H9 (cell line): ENCODE results near the gene C1orf141. TPM values are rescaled to one million over a fixed set of nuclear protein-coding genes. Genes with fewer than 3 reads are reported as not detected.

Experiments
- DNase-seq: peaks from one replicate; pipeline ENCODE4 v3.0.0-alpha.2; 2017
- H2AFZ ChIP-seq: one replicate; pipeline ENCODE4 v1.6.1; 2013; ENCODE audit warnings: mild to moderate bottlenecking, low read length, control low read depth, moderate library complexity
- H2AK5ac ChIP-seq: 2 replicates; pipeline ENCODE4 v1.6.1; 2013; ENCODE audit warnings: low read length, control low read depth, mixed read lengths; ENCODE audit not compliant: insufficient read length
- H2BK120ac ChIP-seq: one replicate; pipeline ENCODE4 v1.6.1; 2013; ENCODE audit warnings: low read depth, mild to moderate bottlenecking, low read length, control low read depth, inconsistent platforms; ENCODE audit not compliant: poor library complexity, severe bottlenecking
- H2BK12ac ChIP-seq: 2 replicates; pipeline ENCODE4 v1.6.1; 2013; ENCODE audit warnings: low read length, control low read depth, mixed read lengths, low read depth; ENCODE audit not compliant: insufficient read length
- H2BK15ac ChIP-seq: 2 replicates; pipeline ENCODE4 v1.6.1; 2013; ENCODE audit warnings: low read depth, low read length, control low read depth
- H2BK20ac ChIP-seq: one replicate; pipeline ENCODE4 v1.6.1; 2013; ENCODE audit warnings: low read depth, mild to moderate bottlenecking, low read length, control low read depth, inconsistent platforms; ENCODE audit not compliant: poor library complexity, severe bottlenecking
- H2BK5ac ChIP-seq: 2 replicates; pipeline ENCODE4 v1.6.1; 2013; ENCODE audit warnings: low read length, control low read depth, mixed read lengths; ENCODE audit not compliant: insufficient read length
- H3K14ac ChIP-seq: 2 replicates; pipeline ENCODE4 v1.6.1; 2013; ENCODE audit warnings: low read length, control low read depth; ENCODE audit not compliant: insufficient read depth
- H3K18ac ChIP-seq: 2 replicates; pipeline ENCODE4 v1.6.1; 2013; ENCODE audit warnings: low read depth, mild to moderate bottlenecking, mixed read lengths, low read length, control low read depth; ENCODE audit not compliant: insufficient read length
- H3K23ac ChIP-seq: 2 replicates; pipeline ENCODE4 v1.6.1; 2013; ENCODE audit warnings: low read length, control low read depth, mixed read lengths, low read depth; ENCODE audit not compliant: insufficient read length
- H3K23me2 ChIP-seq: 2 replicates; pipeline ENCODE4 v1.6.1; 2013; ENCODE audit warnings: low read depth, mild to moderate bottlenecking, mixed read lengths, low read length, control low read depth; ENCODE audit not compliant: insufficient read length, poor library complexity, severe bottlenecking
- H3K27ac ChIP-seq: 2 replicates; pipeline ENCODE4 v1.5.1; 2013; ENCODE audit warnings: low read length, control low read depth, mixed read lengths, low read depth; ENCODE audit not compliant: insufficient read length
- H3K27me3 ChIP-seq: 2 replicates; pipeline ENCODE4 v1.6.1; 2013; ENCODE audit warnings: low read length, control low read depth, inconsistent platforms; ENCODE audit not compliant: insufficient read depth
- H3K4ac ChIP-seq: 2 replicates; pipeline ENCODE4 v1.6.1; 2013; ENCODE audit warnings: low read depth, mild to moderate bottlenecking, control low read depth, inconsistent platforms, low read length, moderate library complexity
- H3K4me1 ChIP-seq: 2 replicates; pipeline ENCODE4 v1.6.1; 2013; ENCODE audit warnings: low read length, control low read depth, inconsistent platforms; ENCODE audit not compliant: insufficient read depth
- H3K4me2 ChIP-seq: 2 replicates; pipeline ENCODE4 v1.6.1; 2013; ENCODE audit warnings: low read length, control low read depth, mixed read lengths; ENCODE audit not compliant: insufficient read length, insufficient read depth
- H3K56ac ChIP-seq: 2 replicates; pipeline ENCODE4 v1.6.1; 2013; ENCODE audit warnings: low read depth, mild to moderate bottlenecking, mixed read lengths, low read length, control low read depth; ENCODE audit not compliant: insufficient read length
- H3K79me1 ChIP-seq: 2 replicates; pipeline ENCODE4 v1.6.1; 2013; ENCODE audit warnings: low read depth, mild to moderate bottlenecking, moderate library complexity, low read length, control low read depth, inconsistent platforms; ENCODE audit not compliant: insufficient read depth, poor library complexity, severe bottlenecking
- H3K79me2 ChIP-seq: 2 replicates; pipeline ENCODE4 v1.6.1; 2013; ENCODE audit warnings: low read length, control low read depth, inconsistent platforms; ENCODE audit not compliant: insufficient read depth
- H3K9ac ChIP-seq: 2 replicates; pipeline ENCODE4 v1.6.1; 2013; ENCODE audit warnings: low read length, control low read depth, mixed read lengths; ENCODE audit not compliant: insufficient read length; ENCODE audit errors: extremely low read depth
- H3K9me3 ChIP-seq: one replicate; pipeline ENCODE4 v1.6.1; 2013; ENCODE audit warnings: low read depth, low read length, inconsistent platforms; ENCODE audit not compliant: control insufficient read depth
- H3T11ph ChIP-seq: one replicate; pipeline ENCODE4 v1.6.1; 2013; ENCODE audit warnings: mild to moderate bottlenecking, low read length, control low read depth, inconsistent platforms
- H4K20me1 ChIP-seq: one replicate; pipeline ENCODE4 v1.6.1; 2013; ENCODE audit not compliant: control insufficient read depth, insufficient read length, insufficient read depth
- H4K5ac ChIP-seq: 2 replicates; pipeline ENCODE4 v1.6.1; 2013; ENCODE audit warnings: low read depth, mild to moderate bottlenecking, mixed read lengths, low read length, control low read depth; ENCODE audit not compliant: insufficient read length
- H4K8ac ChIP-seq: replicated peaks from 2 replicates; pipeline ENCODE4 v1.6.1; 2013; ENCODE audit warnings: low read length, control low read depth, mixed read lengths, low read depth; ENCODE audit not compliant: insufficient read length
- H4K91ac ChIP-seq: 2 replicates; pipeline ENCODE4 v1.6.1; 2013; ENCODE audit warnings: low read depth, mild to moderate bottlenecking, moderate library complexity, mixed read lengths, low read length, control low read depth; ENCODE audit not compliant: insufficient read length
- H3K27ac Mint-ChIP-seq, 3 experiments: 2 replicates in 2 of 3; 3 replicates in 1 of 3; pipeline ENCODE4 v1.8.0; 2020 to 2021; ENCODE audit warnings: mixed read lengths in 3 of 3, mild to moderate bottlenecking in 1 of 3, moderate library complexity in 1 of 3
- H3K27me3 Mint-ChIP-seq: 2 replicates; pipeline ENCODE4 v1.8.0; 2021; ENCODE audit warnings: low read depth, mild to moderate bottlenecking, moderate library complexity, mixed read lengths
- H3K36me3 Mint-ChIP-seq, 3 experiments: 2 replicates in 2 of 3; 3 replicates in 1 of 3; pipeline ENCODE4 v1.8.0; 2020 to 2021; ENCODE audit warnings: low read depth in 3 of 3, mixed read lengths in 3 of 3; ENCODE audit not compliant: insufficient read depth in 1 of 3
- H3K4me1 Mint-ChIP-seq, 2 experiments: 2 replicates each; pipeline ENCODE4 v1.8.0; 2020; ENCODE audit warnings: mixed read lengths in 2 of 2
- H3K4me3 Mint-ChIP-seq, 2 experiments: 2 replicates in 1 of 2; 3 replicates in 1 of 2; pipeline ENCODE4 v1.8.0; 2020 to 2021; ENCODE audit warnings: mild to moderate bottlenecking in 2 of 2, mixed read lengths in 2 of 2, moderate library complexity in 1 of 2
- H3K9me3 Mint-ChIP-seq, 2 experiments: 2 replicates in 1 of 2; 3 replicates in 1 of 2; pipeline ENCODE4 v1.8.0; 2020; ENCODE audit warnings: mild to moderate bottlenecking in 2 of 2, mixed read lengths in 2 of 2, moderate library complexity in 1 of 2
- total RNA-seq: library from RNA; stranded (reverse); gene quantifications from 2 replicates; pipeline ENCODE4 v1.2.1, GENCODE V29; 2021
- TF ChIP-seq, protein P1 (sequence below): fragments of 200-600 bp; sonication (generic); conservative IDR thresholded peaks from 3 replicates; pipeline ENCODE4 v1.8.0; 2021; ENCODE audit warnings: antibody characterized with exemption, mild to moderate bottlenecking

Gene C1orf141
- total RNA-seq, 1 experiment from 2014 or later: not detected

DNA sequence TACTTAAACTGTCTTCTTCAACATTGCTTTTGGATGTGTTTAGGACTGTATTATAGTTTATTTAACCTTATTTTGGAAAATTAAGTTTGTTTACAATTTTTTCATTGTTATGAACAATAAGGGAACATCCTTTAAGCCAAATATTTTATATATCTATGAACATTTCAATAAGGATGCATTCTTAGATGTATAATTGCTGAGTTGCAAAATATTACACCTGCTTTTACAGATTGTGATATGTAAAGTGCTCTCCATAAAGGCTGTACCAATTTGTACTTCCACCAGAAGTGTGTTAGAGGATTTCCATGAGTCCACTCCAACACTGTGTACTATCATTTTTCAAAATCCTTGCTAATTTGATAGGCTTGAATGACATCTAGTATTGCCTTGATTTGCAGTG is 39.2 kb upstream of the C1orf141 start:
- H4K20me1 ChIP-seq: no peaks in the 10 kb centered on the region
- H3K56ac ChIP-seq: no peak overlapping the region
- no peak overlapping the region for H4K8ac ChIP-seq
- H3K4me2 ChIP-seq: no peak overlapping the region
- no peak overlapping the region for H4K91ac ChIP-seq
- no peaks in the 10 kb centered on the region for H3K4me1 Mint-ChIP-seq
- H3K79me2 ChIP-seq: no peaks in the 10 kb centered on the region
- TF ChIP-seq, protein P1, sequence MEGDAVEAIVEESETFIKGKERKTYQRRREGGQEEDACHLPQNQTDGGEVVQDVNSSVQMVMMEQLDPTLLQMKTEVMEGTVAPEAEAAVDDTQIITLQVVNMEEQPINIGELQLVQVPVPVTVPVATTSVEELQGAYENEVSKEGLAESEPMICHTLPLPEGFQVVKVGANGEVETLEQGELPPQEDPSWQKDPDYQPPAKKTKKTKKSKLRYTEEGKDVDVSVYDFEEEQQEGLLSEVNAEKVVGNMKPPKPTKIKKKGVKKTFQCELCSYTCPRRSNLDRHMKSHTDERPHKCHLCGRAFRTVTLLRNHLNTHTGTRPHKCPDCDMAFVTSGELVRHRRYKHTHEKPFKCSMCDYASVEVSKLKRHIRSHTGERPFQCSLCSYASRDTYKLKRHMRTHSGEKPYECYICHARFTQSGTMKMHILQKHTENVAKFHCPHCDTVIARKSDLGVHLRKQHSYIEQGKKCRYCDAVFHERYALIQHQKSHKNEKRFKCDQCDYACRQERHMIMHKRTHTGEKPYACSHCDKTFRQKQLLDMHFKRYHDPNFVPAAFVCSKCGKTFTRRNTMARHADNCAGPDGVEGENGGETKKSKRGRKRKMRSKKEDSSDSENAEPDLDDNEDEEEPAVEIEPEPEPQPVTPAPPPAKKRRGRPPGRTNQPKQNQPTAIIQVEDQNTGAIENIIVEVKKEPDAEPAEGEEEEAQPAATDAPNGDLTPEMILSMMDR: no peak
- no peak overlapping the region for H2BK15ac ChIP-seq
- H3K23ac ChIP-seq: no peak overlapping the region
- H3K14ac ChIP-seq: no peak overlapping the region
- no peak overlapping the region for H2BK20ac ChIP-seq
- no peak overlapping the region for H3T11ph ChIP-seq
- no peaks in the 10 kb centered on the region for H3K27me3 ChIP-seq
- H2BK12ac ChIP-seq: no peak overlapping the region
- H3K27me3 Mint-ChIP-seq: peaks cover 1% of the 10 kb centered on the region; the same call in 1 of the 2 replicates
- no peak overlapping the region for H3K4me3 Mint-ChIP-seq
- H2BK5ac ChIP-seq: no peak overlapping the region
- no peak overlapping the region for H2AFZ ChIP-seq
- H3K9me3 ChIP-seq: no peaks in the 10 kb centered on the region
- H3K4me1 ChIP-seq: no peaks in the 10 kb centered on the region
- no peak overlapping the region for H2AK5ac ChIP-seq
- no peak overlapping the region for H2BK120ac ChIP-seq
- no peaks in the 10 kb centered on the region for H3K79me1 ChIP-seq
- H3K4ac ChIP-seq: no peak overlapping the region
- H3K23me2 ChIP-seq: no peaks in the 10 kb centered on the region
- H3K9ac ChIP-seq: no peak overlapping the region
- no peak overlapping the region for H3K27ac Mint-ChIP-seq
- no peak overlapping the region for H4K5ac ChIP-seq
- no peaks in the 10 kb centered on the region for H3K36me3 Mint-ChIP-seq
- no peak overlapping the region for H3K18ac ChIP-seq
- no peak overlapping the region for H3K27ac ChIP-seq
- DNase-seq: no peak
- no peaks in the 10 kb centered on the region for H3K9me3 Mint-ChIP-seq
